Stimulated activated CD4-positive, alpha-beta T cell treated with anti-CD3 and anti-CD28 coated beads, TNF-alpha, amount 100 ng/mL, for 48 hours (primary cell): ENCODE data around the gene SHCBP1.
A peak's percentile ranks its signal among the peaks of the same experiment; 100 is the strongest.
"Not testable (repeated sequence)": the region's sequence is repeated elsewhere in the genome, so short reads cannot be mapped to it uniquely, and the experiment has no call there.

ENCODE experiments used
- DNase-seq, 3 donors: peaks; one replicate each; pipeline ENCODE4 v3.0.0-alpha.2; 2020; ENCODE audit warnings: low read depth in 3 of 3

Gene SHCBP1

GRCh38 chr16:46621006-46621933 lies at the start of gene SHCBP1:
Gene SHCBP1, minus strand, starts transcription at chr16:46621379. Its CDS starts 20 bp downstream, at chr16:46621359.
- peak; percentile 73 to 77 (median 73) for DNase-seq

GRCh38 chr16:46662123-46662522 lies 40.9 kb upstream of the SHCBP1 start:
- DNase-seq, result no peak

GRCh38 chr16:46658925-46659324 lies 37.7 kb upstream of the SHCBP1 start:
- peak in 2 of 3 donors; percentile 4 to 7 for DNase-seq

GRCh38 chr16:46651305-46651704 lies 30.1 kb upstream of the SHCBP1 start:
- no peak for DNase-seq

- DNase-seq, result no peak
Measured at GRCh38 chr16:46650254-46650623, 29.1 kb upstream of the SHCBP1 start.

GRCh38 chr16:46649588-46650253 lies 28.5 kb upstream of the SHCBP1 start:
- no peak for DNase-seq

GRCh38 chr16:46648656-46649055 lies 27.5 kb upstream of the SHCBP1 start:
- DNase-seq, result no peak

- no peak for DNase-seq
Measured at GRCh38 chr16:46638947-46639925, 18.1 kb upstream of the SHCBP1 start.

- DNase-seq, result no peak
Measured at GRCh38 chr16:46632778-46633733, 11.9 kb upstream of the SHCBP1 start.

GRCh38 chr16:46629331-46630219 lies 8.4 kb upstream of the SHCBP1 start:
- no peak for DNase-seq

GRCh38 chr16:46627746-46628145 lies 6.6 kb upstream of the SHCBP1 start:
- no peak for DNase-seq

GRCh38 chr16:46626681-46627080 lies 5.5 kb upstream of the SHCBP1 start:
- DNase-seq, result not testable (repeated sequence)

GRCh38 chr16:46624862-46625261 lies 3.7 kb upstream of the SHCBP1 start:
- DNase-seq, result not testable (repeated sequence)

- DNase-seq, result not testable (repeated sequence)
Measured at GRCh38 chr16:46623707-46624106, 2.5 kb upstream of the SHCBP1 start.

- DNase-seq, result not testable (repeated sequence)
Measured at GRCh38 chr16:46623246-46623645, 2.1 kb upstream of the SHCBP1 start.

- DNase-seq, result no peak
Measured at GRCh38 chr16:46621934-46622676, 926 bp upstream of the SHCBP1 start.

GRCh38 chr16:46620266-46621005 lies 743 bp downstream of the SHCBP1 start:
- no peak for DNase-seq

- no peak for DNase-seq
Measured at GRCh38 chr16:46618516-46618915, 2.7 kb downstream of the SHCBP1 start.
